GM12872 (cell line): ENCODE measurements around the gene PSMA4.

Source experiments
- CTCF ChIP-seq: IDR thresholded peaks from 3 replicates; pipeline ENCODE4 v1.5.1; 2011; ENCODE audit warnings: low read depth, mild to moderate bottlenecking, low read length, moderate library complexity; ENCODE audit not compliant: insufficient read depth

The PSMA4 gene

GRCh38 chr15:78509726-78510312, 30.4 kb upstream of the PSMA4 start:
- TF ChIP-seq CTCF, result no peak

- no peak for TF ChIP-seq CTCF
These were observed 16.0 kb upstream of the PSMA4 start for GRCh38 chr15:78524230-78524629.

DNA sequence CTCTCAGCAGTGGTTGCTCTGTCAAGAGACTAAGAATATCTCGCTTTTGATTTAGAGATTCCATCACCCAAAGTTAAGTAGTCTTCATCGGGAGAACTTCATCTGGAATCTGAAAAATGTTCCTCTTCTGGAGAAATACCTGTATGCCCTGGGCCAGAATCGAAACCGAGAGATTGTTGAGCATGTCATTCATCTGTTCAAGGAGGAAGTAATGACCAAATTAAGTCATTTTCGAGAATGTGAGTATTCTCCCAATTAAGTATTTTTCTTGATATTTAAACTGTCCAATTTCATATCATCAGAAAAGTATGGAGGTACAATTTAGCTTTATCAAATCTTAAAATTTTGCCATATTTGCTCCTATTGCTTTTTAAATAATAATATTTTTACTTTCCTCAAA, 12.9 kb upstream of the PSMA4 start:
- TF ChIP-seq CTCF, result no peak

- TF ChIP-seq CTCF, result no peak
These were observed 6.9 kb upstream of the PSMA4 start for GRCh38 chr15:78533331-78533730.

DNA sequence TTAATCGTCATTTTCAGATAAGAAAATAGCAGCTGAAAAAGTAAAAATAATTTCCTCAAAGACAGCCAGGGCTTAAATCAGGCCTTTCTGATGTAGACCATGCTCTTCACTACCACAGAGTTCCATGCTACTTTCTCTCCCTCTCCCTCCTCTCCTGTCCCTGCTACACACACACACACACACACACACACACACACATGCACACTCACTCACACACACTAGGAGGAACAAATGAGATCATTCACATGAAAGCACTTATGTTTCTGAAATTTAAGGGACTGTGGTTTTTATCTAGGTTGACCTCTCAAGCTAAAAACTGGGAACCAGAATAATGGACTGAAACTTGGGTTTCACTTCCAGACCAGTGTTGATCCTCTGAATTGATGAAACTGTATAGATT, 4.1 kb upstream of the PSMA4 start:
- no peak for TF ChIP-seq CTCF

DNA sequence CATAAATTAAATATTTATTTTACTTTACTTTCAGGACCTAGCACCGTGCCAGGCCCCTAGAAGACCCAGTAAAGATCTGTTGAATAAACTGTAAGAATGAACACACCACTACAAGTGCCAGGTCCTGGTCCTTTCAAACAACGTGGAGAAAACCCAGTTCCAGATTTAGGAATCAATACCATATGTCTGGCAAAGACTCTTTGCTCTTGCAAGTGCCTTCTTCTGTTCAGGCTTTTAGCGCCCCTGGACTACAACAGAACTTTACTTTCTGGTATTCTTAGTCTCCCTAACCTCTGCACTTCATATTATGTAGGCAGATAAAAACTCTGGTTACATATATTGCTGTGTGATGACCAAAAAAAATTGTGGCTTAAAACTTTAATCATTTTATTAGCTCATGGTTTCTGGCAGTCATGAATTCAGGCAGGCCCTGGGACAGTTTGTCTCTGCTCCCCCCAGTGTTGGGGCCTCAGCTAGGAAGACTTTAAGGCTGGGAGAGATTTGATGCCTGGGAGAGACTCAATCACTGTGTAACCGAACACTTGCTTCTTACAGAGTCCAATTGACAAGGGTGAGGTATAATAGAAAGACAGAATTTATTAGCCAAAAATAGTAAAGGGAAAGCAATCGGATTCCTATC, 2.9 kb upstream of the PSMA4 start:
- no peak for TF ChIP-seq CTCF

DNA sequence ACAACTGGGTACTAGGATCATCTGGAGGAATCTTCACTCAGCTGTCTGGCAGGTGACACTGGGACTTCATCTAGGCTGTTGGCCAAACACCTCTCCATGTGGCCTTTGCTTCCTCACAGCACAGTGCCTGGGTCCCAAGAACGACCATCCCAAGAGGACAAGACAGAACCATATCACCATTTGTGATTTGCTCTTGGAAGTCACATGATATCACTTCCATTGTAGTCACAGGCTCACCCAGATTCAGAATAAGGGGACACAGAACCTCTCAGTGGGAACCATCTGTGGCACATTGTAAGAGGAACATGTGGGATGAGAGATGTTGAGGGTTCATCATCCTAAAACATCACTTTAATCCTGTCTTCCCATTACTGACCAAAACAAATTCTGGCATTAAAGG, 1.9 kb upstream of the PSMA4 start:
- TF ChIP-seq CTCF, result no peak
